CD4-positive, alpha-beta T cell (primary cell): Measurements from ENCODE around the gene CDKN1A. TPM values are rescaled to one million over a fixed set of nuclear protein-coding genes. Genes with fewer than 3 reads are reported as not detected.

Experiments
- ATAC-seq: fragments of 200-7000 bp; cut with Tn5 transposase; one replicate; pipeline ENCODE4 v1.10.0; 2022; ENCODE audit warnings: mild to moderate bottlenecking; ENCODE audit not compliant: poor library complexity
- CTCF ChIA-PET: fragments of 350-600 bp; sonication (Branson Sonifier 250); formaldehyde crosslinking; loops from one replicate; lab custom pipeline; 2021; ENCODE audit warnings: antibody characterized with exemption, inconsistent platforms; lab: Charles Lee
- POLR2A ChIA-PET: fragments of 350-600 bp; sonication (Branson Sonifier 250); formaldehyde crosslinking; loops from one replicate; lab custom pipeline; 2021; ENCODE audit warnings: antibody characterized with exemption, inconsistent platforms; lab: Charles Lee
- DNase-seq, 14 experiments: peaks; one replicate each; pipeline ENCODE4 v3.0.0-alpha.2; 2013 to 2020; ENCODE audit warnings: mixed read lengths in 2 of 14
- H3K27ac ChIP-seq, 2 donors: one replicate each; pipeline versions ENCODE4 v1.5.1 to v1.7.0; 2013; ENCODE audit warnings: low read length in 2 of 2, low read depth in 1 of 2, mild to moderate bottlenecking in 1 of 2
- H3K27me3 ChIP-seq, 2 experiments: 1 replicate in 1 of 2; 2 replicates in 1 of 2; pipeline versions ENCODE4 v1.6.1 to v1.7.0; 2013; ENCODE audit warnings: low read length in 2 of 2, control low read depth in 1 of 2, mild to moderate bottlenecking in 1 of 2, moderate library complexity in 1 of 2; ENCODE audit not compliant: insufficient read depth in 2 of 2, control insufficient read depth in 1 of 2
- H3K36me3 ChIP-seq: one replicate; pipeline ENCODE4 v1.6.1; 2013; ENCODE audit warnings: low read length, control low read depth; ENCODE audit not compliant: insufficient read depth
- H3K4me1 ChIP-seq: one replicate; pipeline ENCODE4 v1.6.1; 2013; ENCODE audit warnings: low read length, control low read depth; ENCODE audit not compliant: insufficient read depth
- H3K4me3 ChIP-seq: one replicate; pipeline ENCODE4 v1.5.1; 2013; ENCODE audit warnings: mild to moderate bottlenecking, low read length, moderate library complexity
- H3K9me3 ChIP-seq, 2 experiments: 1 replicate in 1 of 2; 2 replicates in 1 of 2; pipeline versions ENCODE4 v1.6.1 to v1.7.0; 2013; ENCODE audit warnings: low read length in 2 of 2, mild to moderate bottlenecking in 2 of 2, control low read depth in 1 of 2, moderate library complexity in 1 of 2; ENCODE audit not compliant: control insufficient read depth in 1 of 2, insufficient read depth in 1 of 2
- H3K27ac Mint-ChIP-seq: one replicate; pipeline ENCODE4 v1.8.0; 2020; ENCODE audit warnings: mixed read lengths
- H3K27me3 Mint-ChIP-seq: one replicate; pipeline ENCODE4 v1.8.0; 2021; ENCODE audit warnings: mixed read lengths
- H3K36me3 Mint-ChIP-seq: one replicate; pipeline ENCODE4 v1.8.0; 2021; ENCODE audit warnings: low read depth, mixed read lengths
- H3K4me1 Mint-ChIP-seq: one replicate; pipeline ENCODE4 v1.8.0; 2021; ENCODE audit warnings: low read depth, mixed read lengths
- H3K4me3 Mint-ChIP-seq: one replicate; pipeline ENCODE4 v1.8.0; 2020; ENCODE audit warnings: mild to moderate bottlenecking, mixed read lengths
- H3K9me3 Mint-ChIP-seq: one replicate; pipeline ENCODE4 v1.8.0; 2020; ENCODE audit warnings: mixed read lengths
- intact Hi-C, 2 experiments: fragments of 100-400 bp; cut with DNase I in 1 of 2; cut with micrococcal nuclease in 1 of 2; formaldehyde crosslinking; loops; one replicate each; pipeline versions ENCODE4 v1.15.1 to v1.9.0; 2023 to 2025; cut with DNase I, micrococcal nuclease
- total RNA-seq, 174 experiments: library from RNA in 2 of 174; stranded (reverse) in 2 of 174; gene quantifications; one replicate each; pipeline ENCODE4 v1.2.3 and lab custom pipeline; 2021 to 2026
- TF ChIP-seq, protein P1 (sequence below): fragments of 200-600 bp; IDR thresholded peaks from one replicate; pipeline ENCODE4 v1.8.0; 2022; ENCODE audit warnings: antibody characterized with exemption, mild to moderate bottlenecking

The CDKN1A gene
- total RNA-seq, 2 experiments from 2014 or later: 98.3 to 98.6 TPM

DNA sequence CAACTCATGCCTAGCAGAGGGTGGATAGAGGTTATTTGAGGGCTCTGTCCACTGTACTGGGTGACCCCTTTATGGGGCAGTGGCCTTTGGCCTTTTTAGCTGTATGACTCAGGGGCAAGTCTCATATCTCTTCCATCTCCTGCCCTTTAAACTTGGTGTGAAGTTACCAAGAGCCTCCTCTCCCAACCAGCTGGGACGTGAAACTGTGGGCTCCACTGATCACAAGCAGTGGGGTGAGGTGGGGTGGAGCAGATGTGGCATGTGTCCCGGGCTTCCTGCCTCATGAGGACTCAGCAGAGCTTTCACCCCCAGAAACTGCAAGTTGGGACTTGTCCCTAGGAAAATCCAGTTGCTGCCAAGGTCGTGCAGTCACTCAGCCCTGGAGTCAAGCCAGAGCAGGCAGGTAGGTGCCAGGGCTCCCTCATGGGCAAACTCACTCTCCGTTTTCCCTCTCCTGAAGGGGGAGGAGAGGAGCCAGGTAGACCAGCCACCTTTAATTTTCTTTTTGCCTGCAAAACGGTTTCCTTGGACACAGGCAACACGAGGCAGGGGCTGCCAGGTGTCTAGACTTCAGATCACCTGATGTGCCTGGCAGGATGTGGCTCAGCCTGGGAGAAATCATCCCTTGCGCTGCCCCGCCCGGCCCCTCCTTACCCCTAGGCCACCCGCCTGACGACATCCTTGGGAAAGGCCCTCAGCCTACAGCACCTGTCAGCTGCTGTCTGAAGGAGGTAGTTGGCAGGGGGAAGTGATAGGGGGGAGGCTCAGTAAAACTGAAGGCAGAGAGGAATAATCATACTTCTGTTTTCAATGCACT, 4.0 kb downstream of the CDKN1A start:
- Mint-ChIP-seq H3K9me3 (no peaks in the 10 kb centered on the region), H3K4me1 (peaks cover 40% of the 10 kb centered on the region), H3K27ac (peak overlapping the region; percentile 88), H3K27me3 (peaks cover 14% of the 10 kb centered on the region), H3K36me3 (peaks cover 5% of the 10 kb centered on the region), H3K4me3 (peak overlapping the region; percentile 82)
- Histone ChIP-seq H3K27me3 (peaks cover 0 to 2% of the 10 kb centered on the region in 2 experiments), H3K27ac (peak overlapping the region; percentile 32 to 47), H3K4me1 (peaks cover 70% of the 10 kb centered on the region), H3K9me3 (peaks cover 0 to 4% of the 10 kb centered on the region in 2 experiments), H3K36me3 (peaks cover 12% of the 10 kb centered on the region), H3K4me3 (no peak overlapping the region)
- intact Hi-C loops: loop anchor here (5.0 to 10.0 kb wide), 3 partner anchors 138 to 380 kb away; partner anchors contain the start of gene STK38 (in 1 of the 2)
- ATAC-seq (peak; percentile 45), DNase-seq (peak in 13 of 14 experiments; percentile 42 to 95 (median 71))
- ChIA-PET POLR2A (no interaction called here), CTCF (interaction anchor here (0.7 to 4.0 kb wide), 5 partner anchors 10 to 100 kb away, joined by 3 to 22 read pairs (median 4); no protein-coding TSS in a partner anchor)
- TF ChIP-seq, protein P1, sequence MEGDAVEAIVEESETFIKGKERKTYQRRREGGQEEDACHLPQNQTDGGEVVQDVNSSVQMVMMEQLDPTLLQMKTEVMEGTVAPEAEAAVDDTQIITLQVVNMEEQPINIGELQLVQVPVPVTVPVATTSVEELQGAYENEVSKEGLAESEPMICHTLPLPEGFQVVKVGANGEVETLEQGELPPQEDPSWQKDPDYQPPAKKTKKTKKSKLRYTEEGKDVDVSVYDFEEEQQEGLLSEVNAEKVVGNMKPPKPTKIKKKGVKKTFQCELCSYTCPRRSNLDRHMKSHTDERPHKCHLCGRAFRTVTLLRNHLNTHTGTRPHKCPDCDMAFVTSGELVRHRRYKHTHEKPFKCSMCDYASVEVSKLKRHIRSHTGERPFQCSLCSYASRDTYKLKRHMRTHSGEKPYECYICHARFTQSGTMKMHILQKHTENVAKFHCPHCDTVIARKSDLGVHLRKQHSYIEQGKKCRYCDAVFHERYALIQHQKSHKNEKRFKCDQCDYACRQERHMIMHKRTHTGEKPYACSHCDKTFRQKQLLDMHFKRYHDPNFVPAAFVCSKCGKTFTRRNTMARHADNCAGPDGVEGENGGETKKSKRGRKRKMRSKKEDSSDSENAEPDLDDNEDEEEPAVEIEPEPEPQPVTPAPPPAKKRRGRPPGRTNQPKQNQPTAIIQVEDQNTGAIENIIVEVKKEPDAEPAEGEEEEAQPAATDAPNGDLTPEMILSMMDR: no peak

DNA sequence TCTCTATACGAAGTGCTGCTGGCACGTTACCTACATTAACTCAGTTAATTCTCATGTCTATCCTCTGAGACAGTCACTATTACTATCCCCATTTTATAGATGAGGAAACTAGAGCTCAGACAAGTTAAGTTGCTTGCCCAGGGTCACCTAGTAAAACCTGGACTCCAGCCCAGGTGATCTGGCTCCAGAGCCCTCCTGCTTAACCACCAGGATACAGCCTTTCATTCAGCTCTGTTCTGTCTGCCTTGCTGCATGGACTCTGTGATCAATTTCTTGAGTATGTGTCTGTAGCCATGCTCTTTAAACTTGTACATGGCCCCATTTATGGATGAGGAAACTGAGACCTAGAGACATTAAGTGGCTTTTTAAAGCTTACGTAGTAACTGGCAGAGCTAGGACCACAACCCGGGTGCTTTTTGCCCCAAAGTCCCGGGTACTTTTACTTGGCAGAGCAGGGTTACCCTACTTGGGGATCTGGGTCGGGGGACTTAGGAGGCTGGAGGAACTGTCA, 4.7 kb downstream of the CDKN1A start:
- TF ChIP-seq, protein P1: no peak
- H3K4me3 Mint-ChIP-seq: peak overlapping the region; percentile 82
- peak overlapping the region in 1 of 2 donors; percentile 26 for H3K27ac ChIP-seq
- ChIA-PET POLR2A (no interaction called here), CTCF (interaction anchor here (2.3 to 4.0 kb wide), 2 partner anchors 68 to 76 kb away, joined by 11 to 22 read pairs; no protein-coding TSS in a partner anchor)
- H3K36me3 Mint-ChIP-seq: peaks cover 5% of the 10 kb centered on the region
- no peak for ATAC-seq
- H3K4me1 Mint-ChIP-seq: peaks cover 33% of the 10 kb centered on the region
- H3K9me3 Mint-ChIP-seq: no peaks in the 10 kb centered on the region
- no peak overlapping the region for H3K4me3 ChIP-seq
- no peak for DNase-seq
- peaks cover 0 to 2% of the 10 kb centered on the region in 2 experiments for H3K27me3 ChIP-seq
- peak overlapping the region; percentile 88 for H3K27ac Mint-ChIP-seq
- H3K27me3 Mint-ChIP-seq: peaks cover 14% of the 10 kb centered on the region
- H3K36me3 ChIP-seq: peaks cover 12% of the 10 kb centered on the region
- intact Hi-C loops: loop anchor here (5.0 to 10.0 kb wide), 3 partner anchors 138 to 381 kb away; partner anchors contain the start of gene STK38 (in 1 of the 2)
- peaks cover 64% of the 10 kb centered on the region for H3K4me1 ChIP-seq
- H3K9me3 ChIP-seq: peaks cover 0 to 4% of the 10 kb centered on the region in 2 experiments

DNA sequence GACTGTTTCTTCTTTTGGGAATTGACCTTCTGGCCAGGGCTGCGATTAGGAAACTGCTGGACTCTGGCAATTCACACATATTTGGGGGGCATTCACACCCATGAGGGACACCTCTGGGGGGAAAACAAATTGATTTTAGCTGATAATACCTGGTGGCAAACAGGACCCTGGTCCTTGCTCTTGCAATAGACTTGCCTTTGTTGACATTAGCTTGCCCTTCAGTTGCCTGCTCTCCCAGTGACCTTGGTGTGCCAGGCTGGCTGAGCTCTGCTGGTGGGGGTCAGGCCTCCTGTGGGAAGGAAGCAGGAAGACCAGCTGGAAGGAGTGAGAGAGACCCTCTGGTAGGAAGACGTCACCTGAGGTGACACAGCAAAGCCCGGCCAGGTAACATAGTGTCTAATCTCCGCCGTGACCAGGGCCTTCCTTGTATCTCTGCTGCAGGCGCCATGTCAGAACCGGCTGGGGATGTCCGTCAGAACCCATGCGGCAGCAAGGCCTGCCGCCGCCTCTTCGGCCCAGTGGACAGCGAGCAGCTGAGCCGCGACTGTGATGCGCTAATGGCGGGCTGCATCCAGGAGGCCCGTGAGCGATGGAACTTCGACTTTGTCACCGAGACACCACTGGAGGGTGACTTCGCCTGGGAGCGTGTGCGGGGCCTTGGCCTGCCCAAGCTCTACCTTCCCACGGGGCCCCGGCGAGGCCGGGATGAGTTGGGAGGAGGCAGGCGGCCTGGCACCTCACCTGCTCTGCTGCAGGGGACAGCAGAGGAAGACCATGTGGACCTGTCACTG, 5.3 kb downstream of the CDKN1A start:
- Mint-ChIP-seq H3K4me1 (peaks cover 27% of the 10 kb centered on the region), H3K36me3 (peaks cover 5% of the 10 kb centered on the region), H3K27ac (peak overlapping the region; percentile 88), H3K9me3 (no peaks in the 10 kb centered on the region), H3K4me3 (no peak overlapping the region), H3K27me3 (peaks cover 11% of the 10 kb centered on the region)
- intact Hi-C loops: loop anchor here (5.0 to 10.0 kb wide), 3 partner anchors 139 to 382 kb away; partner anchors contain the start of gene STK38 (in 1 of the 2)
- DNase-seq (peak in 1 of 14 experiments; percentile 38), ATAC-seq (no peak)
- H3K9me3 ChIP-seq: peaks cover 0 to 4% of the 10 kb centered on the region in 2 experiments
- H3K36me3 ChIP-seq: peaks cover 12% of the 10 kb centered on the region
- CTCF ChIA-PET: interaction anchor here (2.3 to 4.0 kb wide), 2 partner anchors 69 to 75 kb away, joined by 11 to 22 read pairs; no protein-coding TSS in a partner anchor
- peaks cover 59% of the 10 kb centered on the region for H3K4me1 ChIP-seq
- POLR2A ChIA-PET: no interaction called here
- TF ChIP-seq, protein P1: no peak
- H3K27ac ChIP-seq: peak overlapping the region in 1 of 2 donors; percentile 26
- H3K4me3 ChIP-seq: no peak overlapping the region
- H3K27me3 ChIP-seq: peaks cover 0 to 2% of the 10 kb centered on the region in 2 experiments
